WERI-Rb-1 (cell line): ENCODE data around the gene BIN1.

Experiments used
- DNase-seq: peaks from one replicate; pipeline ENCODE4 v3.0.0-alpha.2; 2020
- H3K27ac ChIP-seq: fragments of 250-450 bp; sonication (Bioruptor Pico); 2 replicates; pipeline ENCODE4 v1.5.1; 2020; ENCODE audit warnings: mild to moderate bottlenecking, moderate library complexity
- H3K27me3 ChIP-seq: fragments of 250-450 bp; sonication (Bioruptor Pico); 2 replicates; pipeline ENCODE4 v1.5.1; 2021; ENCODE audit warnings: mild to moderate bottlenecking, low read depth, moderate library complexity; ENCODE audit not compliant: insufficient read depth, severe bottlenecking
- H3K36me3 ChIP-seq: fragments of 250-450 bp; sonication (Bioruptor Pico); 2 replicates; pipeline ENCODE4 v1.5.1; 2020; ENCODE audit warnings: mild to moderate bottlenecking, moderate library complexity
- H3K4me3 ChIP-seq: 2 replicates; pipeline ENCODE4 v1.5.1; 2011; ENCODE audit warnings: low read depth, mild to moderate bottlenecking, control low read depth, low read length
- H3K9me3 ChIP-seq: fragments of 250-450 bp; sonication (Bioruptor Pico); 2 replicates; pipeline ENCODE4 v1.5.1; 2021; ENCODE audit warnings: mild to moderate bottlenecking, moderate library complexity; ENCODE audit not compliant: severe bottlenecking
- TF ChIP-seq, protein P1 (sequence below): IDR thresholded peaks from 2 replicates; pipeline ENCODE4 v1.5.1; 2011; ENCODE audit warnings: low read depth, mild to moderate bottlenecking, control low read depth, inconsistent platforms, low read length

BIN1 gene

DNA sequence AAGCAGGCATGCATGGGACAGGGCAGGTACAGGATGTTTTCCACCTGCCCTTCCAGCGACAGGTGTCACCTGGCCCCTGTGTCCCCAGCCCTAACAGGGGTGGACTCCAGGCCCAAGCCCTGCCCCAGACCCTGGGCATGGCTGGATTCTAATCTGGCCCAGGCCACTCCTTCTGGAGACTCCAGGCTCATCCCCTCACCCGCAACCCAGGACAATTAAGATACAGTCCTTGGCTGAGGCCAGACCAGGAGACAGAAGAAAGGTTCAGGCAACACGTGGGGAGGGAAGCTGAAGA, 9.5 kb downstream of the BIN1 start:
- H3K27me3 ChIP-seq, result no peaks in the 10 kb centered on the region
- H3K27ac ChIP-seq, result peak overlapping the region; percentile 77
- H3K9me3 ChIP-seq, result no peaks in the 10 kb centered on the region
- peaks cover 18% of the 10 kb centered on the region for H3K36me3 ChIP-seq
- H3K4me3 ChIP-seq, result no peak overlapping the region
- peak; percentile 42 for DNase-seq
- TF ChIP-seq, protein P1, sequence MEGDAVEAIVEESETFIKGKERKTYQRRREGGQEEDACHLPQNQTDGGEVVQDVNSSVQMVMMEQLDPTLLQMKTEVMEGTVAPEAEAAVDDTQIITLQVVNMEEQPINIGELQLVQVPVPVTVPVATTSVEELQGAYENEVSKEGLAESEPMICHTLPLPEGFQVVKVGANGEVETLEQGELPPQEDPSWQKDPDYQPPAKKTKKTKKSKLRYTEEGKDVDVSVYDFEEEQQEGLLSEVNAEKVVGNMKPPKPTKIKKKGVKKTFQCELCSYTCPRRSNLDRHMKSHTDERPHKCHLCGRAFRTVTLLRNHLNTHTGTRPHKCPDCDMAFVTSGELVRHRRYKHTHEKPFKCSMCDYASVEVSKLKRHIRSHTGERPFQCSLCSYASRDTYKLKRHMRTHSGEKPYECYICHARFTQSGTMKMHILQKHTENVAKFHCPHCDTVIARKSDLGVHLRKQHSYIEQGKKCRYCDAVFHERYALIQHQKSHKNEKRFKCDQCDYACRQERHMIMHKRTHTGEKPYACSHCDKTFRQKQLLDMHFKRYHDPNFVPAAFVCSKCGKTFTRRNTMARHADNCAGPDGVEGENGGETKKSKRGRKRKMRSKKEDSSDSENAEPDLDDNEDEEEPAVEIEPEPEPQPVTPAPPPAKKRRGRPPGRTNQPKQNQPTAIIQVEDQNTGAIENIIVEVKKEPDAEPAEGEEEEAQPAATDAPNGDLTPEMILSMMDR, result no peak

- no peaks in the 10 kb centered on the region for H3K9me3 ChIP-seq
- no peak overlapping the region for H3K4me3 ChIP-seq
- no peak overlapping the region; the same call in 1 of the 2 replicates for H3K27ac ChIP-seq
- H3K36me3 ChIP-seq, result peaks cover 13% of the 10 kb centered on the region
- TF ChIP-seq, protein P1, result no peak
- no peaks in the 10 kb centered on the region for H3K27me3 ChIP-seq
- no peak for DNase-seq
Measured at GRCh38 chr2:127096718-127097470, 10.1 kb downstream of the BIN1 start.

GRCh38 chr2:127096280-127096679, 10.7 kb downstream of the BIN1 start:
- Histone ChIP-seq H3K36me3 (peaks cover 12% of the 10 kb centered on the region), H3K27ac (no peak overlapping the region), H3K9me3 (no peaks in the 10 kb centered on the region), H3K4me3 (no peak overlapping the region), H3K27me3 (no peaks in the 10 kb centered on the region)
- TF ChIP-seq, protein P1, result no peak
- DNase-seq, result no peak

GRCh38 chr2:127095784-127096183, 11.2 kb downstream of the BIN1 start:
- TF ChIP-seq, protein P1, result no peak
- no peaks in the 10 kb centered on the region for H3K9me3 ChIP-seq
- DNase-seq, result no peak
- no peaks in the 10 kb centered on the region for H3K27me3 ChIP-seq
- H3K27ac ChIP-seq, result 0 out of 2 replicates have a peak overlapping the region, but pooled peaks have one; percentile 28
- no peak overlapping the region for H3K4me3 ChIP-seq
- H3K36me3 ChIP-seq, result peaks cover 10% of the 10 kb centered on the region

GRCh38 chr2:127095367-127095641, 11.7 kb downstream of the BIN1 start:
- H3K36me3 ChIP-seq, result peaks cover 5% of the 10 kb centered on the region
- H3K9me3 ChIP-seq, result no peaks in the 10 kb centered on the region
- no peak for DNase-seq
- no peaks in the 10 kb centered on the region for H3K27me3 ChIP-seq
- no peak overlapping the region for H3K4me3 ChIP-seq
- H3K27ac ChIP-seq, result 0 out of 2 replicates have a peak overlapping the region, but pooled peaks have one; percentile 28
- TF ChIP-seq, protein P1, result no peak
